Suppressor macrophage treated with lipopolysaccharide for 4 hours (primary cell): ENCODE results near the gene IKZF1.
A peak's percentile ranks its signal among the peaks of the same experiment; 100 is the strongest.

Experiments used
- DNase-seq: peaks from one replicate; pipeline ENCODE4 v3.0.0-alpha.2; 2020

Gene IKZF1

GRCh38 chr7:50284296-50284695, 20.2 kb upstream of the IKZF1 start:
- no peak for DNase-seq

GRCh38 chr7:50285269-50285668, 19.2 kb upstream of the IKZF1 start:
- DNase-seq: peak; percentile 63

DNA sequence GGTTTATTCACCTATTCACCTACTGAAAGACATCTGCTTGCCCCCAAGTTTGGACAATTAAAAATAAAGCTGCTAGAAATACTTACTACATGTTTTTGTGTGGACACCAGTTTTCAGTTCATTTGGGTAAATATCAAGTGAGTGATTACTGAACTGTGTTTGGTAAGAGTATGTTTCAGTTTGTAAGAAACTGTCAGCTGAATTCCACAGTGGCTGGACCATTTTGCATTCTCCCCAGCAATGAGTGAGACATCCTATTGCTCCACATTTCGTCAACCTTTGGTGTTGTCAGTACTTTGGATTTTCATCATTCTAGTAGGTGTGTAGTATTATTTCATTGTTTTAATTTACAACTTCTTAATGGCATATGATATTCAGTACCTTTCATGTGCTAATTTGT, 17.4 kb upstream of the IKZF1 start:
- DNase-seq: peak; percentile 53

DNA sequence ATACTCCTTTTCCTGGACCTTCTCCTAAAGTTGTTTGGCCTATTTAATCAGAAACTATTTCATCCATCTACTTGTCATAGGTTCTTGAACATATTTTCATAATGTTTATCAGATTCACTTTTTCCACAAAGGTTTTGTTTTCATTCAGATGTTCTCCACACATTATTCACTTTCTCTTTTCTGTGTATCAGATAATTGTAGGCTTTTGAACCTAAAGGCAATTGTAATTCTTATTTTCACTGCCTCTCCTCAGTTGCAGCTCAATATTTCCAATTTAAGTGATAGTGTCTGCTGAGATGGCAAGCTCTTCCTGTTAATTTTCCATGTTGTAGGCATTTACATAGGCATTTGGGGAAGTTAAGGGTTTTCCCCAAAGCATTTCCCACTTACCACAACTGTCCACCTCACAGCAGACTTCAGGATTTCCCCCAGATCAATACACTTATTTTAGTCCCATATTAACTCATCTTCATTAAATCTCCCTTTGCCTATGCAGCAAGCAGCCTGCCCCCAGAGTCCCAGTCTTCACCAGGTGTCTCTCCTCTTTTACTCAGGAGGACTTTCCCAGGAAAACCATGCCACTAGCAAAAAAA, 12.3 kb upstream of the IKZF1 start:
- peak; percentile 78 for DNase-seq

DNA sequence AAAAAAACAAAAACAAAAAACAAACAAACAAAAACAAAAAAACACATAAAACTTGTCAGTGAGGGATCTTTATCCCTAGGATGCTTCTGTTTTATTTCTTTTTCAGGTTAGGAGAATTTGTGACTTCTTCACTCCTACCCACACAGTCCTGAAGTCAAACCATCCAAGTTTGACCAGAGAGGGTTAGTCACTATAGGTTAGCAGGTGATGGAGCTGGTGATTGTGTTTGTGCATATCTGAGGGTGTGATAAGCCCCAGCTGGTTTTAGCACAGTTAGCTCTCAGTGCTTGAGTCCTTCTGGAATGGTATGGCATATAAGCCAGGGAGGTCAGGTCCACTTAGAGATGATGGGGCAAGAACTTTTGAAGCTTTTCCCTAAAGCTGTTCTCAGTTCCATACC, 11.8 kb upstream of the IKZF1 start:
- DNase-seq: no peak

GRCh38 chr7:50293509-50294179, 10.9 kb upstream of the IKZF1 start:
- no peak for DNase-seq

DNA sequence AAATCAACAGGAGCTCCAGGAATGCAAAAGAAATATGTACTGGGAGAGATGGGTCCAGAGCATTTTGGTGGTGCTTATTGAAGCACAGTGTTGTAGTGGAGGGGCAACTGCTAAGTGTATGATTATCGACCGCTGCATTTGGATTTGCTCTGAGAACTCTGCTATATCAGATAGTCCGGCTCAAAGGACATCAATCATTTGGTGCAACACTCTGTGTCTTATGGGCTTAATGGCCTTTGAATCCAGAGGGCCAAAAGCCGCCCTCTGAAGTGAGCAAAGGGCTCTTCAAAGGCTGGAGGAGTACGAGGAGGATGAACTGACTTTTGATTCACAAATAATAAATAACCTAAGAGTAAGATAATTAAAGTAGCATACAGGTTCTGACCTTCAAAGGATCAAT, 9.4 kb upstream of the IKZF1 start:
- DNase-seq: no peak

DNA sequence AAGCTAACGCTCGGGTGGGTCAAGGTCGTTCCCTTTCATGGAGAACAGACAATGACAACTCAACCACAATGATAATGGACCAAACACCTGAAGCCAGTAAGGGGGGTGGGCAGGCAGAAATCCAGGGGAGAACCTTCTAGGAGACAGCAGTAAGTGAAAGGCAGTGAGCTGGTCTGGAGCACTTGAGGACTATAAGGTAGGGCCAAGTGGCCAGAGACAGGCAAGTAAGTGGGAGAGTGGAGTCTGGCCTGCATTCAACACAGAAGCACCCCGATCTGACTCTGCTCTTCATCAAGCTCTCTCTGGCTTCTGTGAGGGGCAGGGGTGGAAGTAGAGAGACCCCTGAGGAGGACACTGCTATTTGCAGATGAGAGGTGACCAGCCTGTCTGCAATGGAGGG, 7.7 kb upstream of the IKZF1 start:
- no peak for DNase-seq

DNA sequence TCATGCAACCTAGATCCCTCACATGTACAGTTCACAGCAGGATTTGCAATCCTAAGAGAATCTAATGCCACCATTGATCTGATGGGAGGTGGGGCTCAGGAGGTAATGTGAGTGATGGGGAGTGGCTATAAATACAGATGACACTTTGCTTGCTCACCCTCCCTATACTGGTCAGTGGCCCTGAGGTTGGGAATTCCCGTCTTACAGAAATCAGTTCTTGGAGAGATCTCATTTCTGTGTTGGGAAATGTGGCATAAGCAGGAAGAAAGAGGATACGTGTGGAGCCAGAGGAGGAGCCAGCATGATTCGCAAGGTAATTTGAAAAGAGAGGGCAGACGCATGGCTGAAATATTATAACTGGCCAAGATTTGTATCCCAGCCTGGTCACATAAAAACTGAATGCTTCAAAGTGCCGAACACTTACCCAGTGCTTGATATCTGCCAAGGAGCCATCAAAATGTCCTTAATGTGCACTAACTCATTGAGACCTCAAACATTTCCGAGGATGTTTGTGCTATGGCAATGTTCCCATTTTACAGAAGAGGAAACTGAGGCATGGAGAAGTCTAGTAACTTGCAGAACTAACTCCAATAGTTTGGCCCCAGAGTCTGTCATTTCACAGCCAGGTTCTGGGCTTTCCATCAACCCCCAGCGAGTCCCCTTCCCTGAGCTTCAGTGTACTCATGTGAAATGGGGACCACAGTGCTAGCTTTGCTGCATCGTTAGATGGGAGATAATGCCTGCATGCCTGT, 5.5 kb upstream of the IKZF1 start:
- DNase-seq: peak; percentile 87

DNA sequence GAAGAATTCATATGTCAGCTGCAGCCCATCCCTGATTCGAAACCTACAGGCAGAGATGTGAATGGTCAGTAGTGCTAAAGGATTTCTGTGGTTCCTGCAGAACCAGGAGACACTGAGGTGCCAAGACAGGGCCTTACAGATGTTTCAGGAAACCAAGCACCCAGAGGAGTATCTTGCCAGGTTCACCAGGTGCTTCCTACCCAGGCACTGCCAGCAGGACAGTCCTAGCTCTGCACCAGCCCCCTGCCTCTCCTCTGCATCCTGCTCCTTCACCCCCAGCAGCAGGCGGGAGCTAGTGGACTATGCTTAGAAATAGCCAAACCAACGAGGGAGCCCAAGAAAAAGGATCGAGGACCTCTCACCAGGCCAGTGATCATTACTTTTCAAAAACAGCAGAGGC, 4.2 kb upstream of the IKZF1 start:
- peak; percentile 46 for DNase-seq

- DNase-seq: no peak
These were observed 1.8 kb upstream of the IKZF1 start for GRCh38 chr7:50302486-50303334.

DNA sequence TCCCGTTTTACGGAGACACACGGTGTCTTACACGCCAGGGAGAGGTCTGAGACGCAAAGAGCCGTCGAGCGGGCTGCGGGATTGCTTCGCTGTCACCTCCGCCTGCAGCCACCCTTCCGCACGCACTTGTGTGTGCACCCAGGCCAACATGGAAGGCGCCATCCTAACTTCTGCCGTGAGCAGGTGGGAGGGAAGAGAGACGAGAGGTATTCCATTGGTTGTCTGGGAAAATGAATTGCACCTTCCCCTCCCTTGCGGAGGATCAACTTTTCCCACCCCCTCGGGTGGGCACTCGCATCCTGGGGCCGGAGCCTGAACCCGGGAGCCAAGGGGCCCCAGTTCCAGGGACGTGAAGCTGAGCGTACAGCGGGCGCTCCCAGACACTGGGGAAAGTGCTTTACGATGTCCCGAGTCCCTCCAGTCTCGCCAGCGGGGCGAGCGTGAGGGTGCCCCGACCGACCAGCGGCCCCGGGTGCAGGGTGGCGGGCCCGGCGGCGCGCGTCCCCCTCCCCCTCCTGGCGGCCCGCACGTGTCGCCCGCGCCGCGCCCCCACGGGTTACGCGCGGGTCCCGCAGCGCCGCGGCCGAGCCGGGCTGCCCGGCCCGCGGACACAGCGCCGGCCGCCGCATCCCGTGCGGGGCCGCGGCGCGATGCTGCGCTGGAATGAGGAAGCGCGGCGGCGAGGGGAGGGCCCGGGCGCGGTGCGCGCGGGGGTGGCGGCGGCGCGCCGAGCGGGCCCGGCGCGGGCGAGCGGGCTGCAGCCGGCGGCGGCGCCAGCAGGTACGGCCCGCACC, 984 bp upstream of the IKZF1 start:
- peak; percentile 74 for DNase-seq

DNA sequence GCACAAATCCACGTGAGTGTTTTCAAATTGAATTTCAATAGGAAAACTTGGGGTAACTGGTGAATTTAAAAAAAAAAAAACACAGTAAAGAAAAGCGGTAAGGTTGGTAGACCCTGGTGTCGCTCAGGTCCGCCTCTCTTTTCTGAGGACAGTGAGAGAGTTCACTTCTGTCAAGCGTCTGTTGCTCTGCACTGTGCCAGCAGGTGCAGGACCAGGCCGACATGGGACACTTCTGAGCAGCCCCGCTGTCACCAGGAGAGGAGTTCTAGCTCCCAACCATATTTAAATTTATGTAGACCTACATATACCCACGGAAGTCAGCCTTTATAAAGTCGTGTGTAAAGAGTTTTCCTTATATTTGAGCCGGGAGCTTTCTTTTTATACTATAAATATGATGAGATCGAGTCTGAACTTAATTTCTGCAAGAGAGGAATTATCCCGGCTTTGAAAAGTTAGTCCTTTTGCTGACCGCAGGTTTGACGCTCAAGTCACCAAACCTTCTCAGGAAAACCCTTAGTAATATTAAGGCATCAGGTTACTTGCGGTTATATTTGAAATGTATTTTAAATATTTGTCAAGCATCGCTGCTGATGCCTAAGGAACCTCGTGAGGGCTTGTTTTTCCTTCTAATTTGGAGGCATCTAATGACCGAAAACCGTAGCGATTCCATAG, 531 bp downstream of the IKZF1 start:
- peak; percentile 44 for DNase-seq

DNA sequence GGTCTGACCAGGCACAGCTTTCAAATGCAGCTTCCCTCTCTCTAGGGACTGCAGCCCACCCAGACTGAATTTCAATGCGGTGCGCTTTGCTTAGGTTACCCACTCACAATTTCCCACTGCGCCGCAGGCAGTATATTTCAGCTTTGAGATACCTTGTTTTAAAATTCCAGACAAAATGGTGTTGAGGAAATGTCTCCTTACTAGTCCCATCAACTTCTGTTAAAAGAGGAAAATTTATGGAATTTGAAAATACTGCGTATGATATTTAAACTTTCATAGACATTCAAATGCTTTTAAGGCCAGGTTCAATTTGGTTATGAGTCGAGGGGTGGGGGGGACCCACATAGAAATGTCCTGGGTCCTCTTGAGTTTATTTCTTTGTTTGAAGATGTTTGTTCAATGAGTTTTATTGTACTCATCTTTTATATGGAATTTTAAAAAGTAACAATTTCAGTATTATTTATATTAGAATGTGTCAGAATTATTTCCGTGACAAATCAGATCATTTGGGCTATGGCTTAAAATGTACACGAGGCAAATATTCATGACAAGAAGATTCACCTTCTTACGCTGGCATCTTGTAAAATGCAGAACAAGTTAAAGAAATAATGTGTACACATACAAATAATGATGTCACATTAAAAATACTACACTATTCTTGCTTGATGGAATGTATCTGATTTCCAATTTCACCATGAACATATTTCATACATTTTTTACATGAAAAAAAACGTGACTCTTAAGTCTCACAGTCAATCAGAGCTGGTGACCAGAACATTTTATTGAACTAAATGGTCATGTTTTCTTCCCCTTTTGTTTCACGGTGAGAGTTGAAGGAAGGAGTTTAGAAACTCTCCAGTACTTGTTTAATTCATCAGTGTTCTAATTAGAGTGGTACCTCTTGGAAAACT, 1.3 kb downstream of the IKZF1 start:
- no peak for DNase-seq

GRCh38 chr7:50306494-50307367, 2.2 kb downstream of the IKZF1 start:
- DNase-seq: no peak

DNA sequence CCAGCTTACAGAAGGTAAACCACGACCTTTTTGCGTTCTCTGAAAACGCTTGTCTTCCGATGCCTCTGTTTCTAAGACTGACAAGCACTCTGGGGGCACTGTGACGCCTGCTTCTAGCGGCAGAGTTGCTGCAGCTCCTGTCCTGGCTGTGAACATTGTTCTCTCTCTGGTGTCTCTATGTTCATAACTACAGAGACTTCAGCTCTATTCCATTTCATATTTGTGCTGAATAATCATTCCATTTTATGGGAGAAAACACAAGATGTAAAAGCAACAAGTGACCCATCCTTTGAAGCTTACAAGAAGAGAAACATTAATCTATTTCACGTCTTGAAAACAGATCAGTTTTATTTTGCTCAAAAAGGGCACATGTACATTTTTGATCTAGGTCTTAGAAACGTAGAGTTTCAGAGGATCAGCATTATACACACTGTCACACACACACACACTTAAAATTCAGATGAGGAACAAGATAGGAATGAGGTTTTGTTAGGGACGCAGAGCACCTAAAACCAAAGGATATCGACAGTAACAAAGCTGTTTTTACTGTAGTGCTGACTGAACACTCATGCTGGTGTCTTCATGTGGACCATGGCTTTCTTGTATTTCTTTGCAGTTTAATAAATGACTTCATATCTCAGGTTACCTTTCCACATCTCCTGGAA, 3.0 kb downstream of the IKZF1 start:
- no peak for DNase-seq

DNA sequence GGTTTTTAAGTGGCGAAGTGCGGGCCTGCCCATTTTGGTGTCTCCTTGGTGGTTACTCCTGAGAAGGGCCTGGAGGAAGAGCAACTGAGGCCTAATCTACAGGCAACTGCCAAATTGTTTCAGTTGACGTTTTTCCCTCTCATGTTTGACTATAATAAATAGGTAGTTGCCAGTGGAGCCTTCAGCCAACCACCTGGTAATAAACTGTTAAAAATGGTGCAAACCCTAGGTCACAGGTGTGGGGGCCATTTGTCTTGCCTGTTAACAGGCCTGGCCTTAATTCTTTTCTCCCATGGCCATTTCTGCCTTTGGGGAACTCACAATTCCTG, 3.7 kb downstream of the IKZF1 start:
- DNase-seq: no peak

- peak; percentile 48 for DNase-seq
These were observed 4.2 kb downstream of the IKZF1 start for GRCh38 chr7:50308532-50309385.
